Measurements from ENCODE around the gene NEUROD4. TPM values are rescaled to one million over a fixed set of nuclear protein-coding genes. Genes with fewer than 3 reads are reported as not detected.

NEUROD4 gene
- total and polyA plus RNA-seq, 10 of the 15 experiments (the other 5 are each of a cell fraction or from before 2014, with no cell fraction given): 0.06 TPM; not detected in 9

DNA sequence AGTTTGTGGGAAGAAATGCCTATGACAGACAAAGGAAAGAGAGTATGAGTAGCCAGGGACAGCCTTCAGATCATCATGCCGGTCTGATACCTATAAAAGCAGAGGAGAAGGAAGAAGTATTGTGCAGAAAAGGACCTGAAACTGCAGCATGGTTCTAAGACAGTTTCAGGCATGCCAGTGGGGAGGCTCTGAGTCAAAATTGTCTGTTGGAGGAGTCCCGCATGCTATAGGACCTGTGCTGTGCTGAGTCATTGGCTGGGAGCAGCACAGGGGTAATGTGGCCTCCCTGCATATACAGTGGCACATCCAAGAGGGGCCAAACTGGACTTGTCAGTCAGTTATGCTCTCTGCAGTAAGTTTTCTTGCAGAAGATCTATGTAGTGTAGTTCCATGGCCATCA, 40.7 kb downstream of the NEUROD4 start (continued):
- TF ChIP-seq, protein P1, sequence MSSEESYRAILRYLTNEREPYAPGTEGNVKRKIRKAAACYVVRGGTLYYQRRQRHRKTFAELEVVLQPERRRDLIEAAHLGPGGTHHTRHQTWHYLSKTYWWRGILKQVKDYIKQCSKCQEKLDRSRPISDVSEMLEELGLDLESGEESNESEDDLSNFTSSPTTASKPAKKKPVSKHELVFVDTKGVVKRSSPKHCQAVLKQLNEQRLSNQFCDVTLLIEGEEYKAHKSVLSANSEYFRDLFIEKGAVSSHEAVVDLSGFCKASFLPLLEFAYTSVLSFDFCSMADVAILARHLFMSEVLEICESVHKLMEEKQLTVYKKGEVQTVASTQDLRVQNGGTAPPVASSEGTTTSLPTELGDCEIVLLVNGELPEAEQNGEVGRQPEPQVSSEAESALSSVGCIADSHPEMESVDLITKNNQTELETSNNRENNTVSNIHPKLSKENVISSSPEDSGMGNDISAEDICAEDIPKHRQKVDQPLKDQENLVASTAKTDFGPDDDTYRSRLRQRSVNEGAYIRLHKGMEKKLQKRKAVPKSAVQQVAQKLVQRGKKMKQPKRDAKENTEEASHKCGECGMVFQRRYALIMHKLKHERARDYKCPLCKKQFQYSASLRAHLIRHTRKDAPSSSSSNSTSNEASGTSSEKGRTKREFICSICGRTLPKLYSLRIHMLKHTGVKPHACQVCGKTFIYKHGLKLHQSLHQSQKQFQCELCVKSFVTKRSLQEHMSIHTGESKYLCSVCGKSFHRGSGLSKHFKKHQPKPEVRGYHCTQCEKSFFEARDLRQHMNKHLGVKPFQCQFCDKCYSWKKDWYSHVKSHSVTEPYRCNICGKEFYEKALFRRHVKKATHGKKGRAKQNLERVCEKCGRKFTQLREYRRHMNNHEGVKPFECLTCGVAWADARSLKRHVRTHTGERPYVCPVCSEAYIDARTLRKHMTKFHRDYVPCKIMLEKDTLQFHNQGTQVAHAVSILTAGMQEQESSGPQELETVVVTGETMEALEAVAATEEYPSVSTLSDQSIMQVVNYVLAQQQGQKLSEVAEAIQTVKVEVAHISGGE (CRISPR knock-in tag; IDR thresholded peaks at IDR 0.05): no peak
- TF ChIP-seq, protein P2, sequence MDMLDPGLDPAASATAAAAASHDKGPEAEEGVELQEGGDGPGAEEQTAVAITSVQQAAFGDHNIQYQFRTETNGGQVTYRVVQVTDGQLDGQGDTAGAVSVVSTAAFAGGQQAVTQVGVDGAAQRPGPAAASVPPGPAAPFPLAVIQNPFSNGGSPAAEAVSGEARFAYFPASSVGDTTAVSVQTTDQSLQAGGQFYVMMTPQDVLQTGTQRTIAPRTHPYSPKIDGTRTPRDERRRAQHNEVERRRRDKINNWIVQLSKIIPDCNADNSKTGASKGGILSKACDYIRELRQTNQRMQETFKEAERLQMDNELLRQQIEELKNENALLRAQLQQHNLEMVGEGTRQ (IDR thresholded peaks at IDR 0.05; ENCODE audit: borderline replicate concordance, low read depth, low read length): no peak
- TF ChIP-seq BACH1 (IDR thresholded peaks at IDR 0.05; ENCODE audit: borderline replicate concordance) (no peak), SREBF1 (IDR thresholded peaks at IDR 0.05; ENCODE audit: low read length) (no peak), SP1 (IDR thresholded peaks at IDR 0.05; ENCODE audit: low read depth, low read length) (no peak), ZNF24 (IDR thresholded peaks at IDR 0.05) (no peak), TBL1XR1 (IDR thresholded peaks at IDR 0.05; ENCODE audit: low read depth, low read length) (0 out of 2 replicates have a peak, but pooled peaks have one; percentile 24), JUNB (IDR thresholded peaks at IDR 0.05) (peak; percentile 67), ATF2 (IDR thresholded peaks at IDR 0.05; ENCODE audit: low read length) (peak; percentile 18; the same call in 1 of the 2 replicates), JUND (IDR thresholded peaks at IDR 0.05; ENCODE audit: low read depth, low read length) (no peak), EED (IDR thresholded peaks at IDR 0.05; ENCODE audit: low read depth) (peak; percentile 90), MEF2A (IDR thresholded peaks at IDR 0.05; ENCODE audit: insufficient read depth, low read depth, low read length) (no peak), BCL11A (IDR thresholded peaks at IDR 0.05; ENCODE audit: low read depth, low read length) (peak; percentile 59; the same call in 1 of the 2 replicates), TARDBP (IDR thresholded peaks at IDR 0.05; ENCODE audit: borderline replicate concordance) (no peak), NFYB (IDR thresholded peaks at IDR 0.05; ENCODE audit: insufficient read depth, low read depth, low read length) (0 out of 2 replicates have a peak, but pooled peaks have one; percentile 46), EZH2 (IDR thresholded peaks at IDR 0.05; ENCODE audit: borderline replicate concordance, control insufficient read depth, low read depth, low read length) (no peak), RB1 (IDR thresholded peaks at IDR 0.05; ENCODE audit: borderline replicate concordance) (no peak), HDAC6 (IDR thresholded peaks at IDR 0.05; ENCODE audit: unreplicated experiment) (no peak), ZBED1 (IDR thresholded peaks at IDR 0.05; ENCODE audit: borderline replicate concordance) (no peak), IRF4 (IDR thresholded peaks at IDR 0.05; ENCODE audit: low read depth, low read length) (peak; percentile 66; the same call in 1 of the 2 replicates), IKZF1 (conservative IDR thresholded peaks at IDR 0.05) (no peak), CREB1 (IDR thresholded peaks at IDR 0.05; ENCODE audit: low read depth) (no peak), MYC (IDR thresholded peaks at IDR 0.05; ENCODE audit: insufficient read depth, insufficient read length, insufficient replicate concordance, low read length, severe bottlenecking) (no peak)
- TF ChIP-seq, protein P3, sequence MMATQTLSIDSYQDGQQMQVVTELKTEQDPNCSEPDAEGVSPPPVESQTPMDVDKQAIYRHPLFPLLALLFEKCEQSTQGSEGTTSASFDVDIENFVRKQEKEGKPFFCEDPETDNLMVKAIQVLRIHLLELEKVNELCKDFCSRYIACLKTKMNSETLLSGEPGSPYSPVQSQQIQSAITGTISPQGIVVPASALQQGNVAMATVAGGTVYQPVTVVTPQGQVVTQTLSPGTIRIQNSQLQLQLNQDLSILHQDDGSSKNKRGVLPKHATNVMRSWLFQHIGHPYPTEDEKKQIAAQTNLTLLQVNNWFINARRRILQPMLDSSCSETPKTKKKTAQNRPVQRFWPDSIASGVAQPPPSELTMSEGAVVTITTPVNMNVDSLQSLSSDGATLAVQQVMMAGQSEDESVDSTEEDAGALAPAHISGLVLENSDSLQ (IDR thresholded peaks at IDR 0.05): peak; percentile 33; the same call in 1 of the 2 replicates
- TF ChIP-seq, protein P4, sequence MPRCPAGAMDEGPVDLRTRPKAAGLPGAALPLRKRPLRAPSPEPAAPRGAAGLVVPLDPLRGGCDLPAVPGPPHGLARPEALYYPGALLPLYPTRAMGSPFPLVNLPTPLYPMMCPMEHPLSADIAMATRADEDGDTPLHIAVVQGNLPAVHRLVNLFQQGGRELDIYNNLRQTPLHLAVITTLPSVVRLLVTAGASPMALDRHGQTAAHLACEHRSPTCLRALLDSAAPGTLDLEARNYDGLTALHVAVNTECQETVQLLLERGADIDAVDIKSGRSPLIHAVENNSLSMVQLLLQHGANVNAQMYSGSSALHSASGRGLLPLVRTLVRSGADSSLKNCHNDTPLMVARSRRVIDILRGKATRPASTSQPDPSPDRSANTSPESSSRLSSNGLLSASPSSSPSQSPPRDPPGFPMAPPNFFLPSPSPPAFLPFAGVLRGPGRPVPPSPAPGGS (IDR thresholded peaks at IDR 0.05; ENCODE audit: borderline replicate concordance, insufficient read depth, low read depth, low read length, poor library complexity, severe bottlenecking): no peak

Data from GM12878 (cell line).